Measurements from ENCODE around the gene CR2.

CR2 gene

GRCh38 chr1:207440626-207441025 lies 13.5 kb upstream of the CR2 start:
- TF ChIP-seq CTCF (IDR thresholded peaks at IDR 0.05; ENCODE audit: borderline replicate concordance, insufficient read depth, low read depth, low read length): no peak
- no peak overlapping the region for H3K4me3 ChIP-seq (ENCODE audit: low read depth, low read length)

GRCh38 chr1:207444514-207445217 lies 9.5 kb upstream of the CR2 start:
- H3K4me3 ChIP-seq (ENCODE audit: low read depth, low read length): no peak overlapping the region
- no peak for TF ChIP-seq CTCF (IDR thresholded peaks at IDR 0.05; ENCODE audit: borderline replicate concordance, insufficient read depth, low read depth, low read length)

- no peak overlapping the region for H3K4me3 ChIP-seq (ENCODE audit: low read depth, low read length)
- no peak for TF ChIP-seq CTCF (IDR thresholded peaks at IDR 0.05; ENCODE audit: borderline replicate concordance, insufficient read depth, low read depth, low read length)
Measured at GRCh38 chr1:207453710-207454045, 450 bp upstream of the CR2 start.

GRCh38 chr1:207455183-207455754 lies 1.1 kb downstream of the CR2 start:
- no peak for TF ChIP-seq CTCF (IDR thresholded peaks at IDR 0.05; ENCODE audit: borderline replicate concordance, insufficient read depth, low read depth, low read length)

GRCh38 chr1:207458414-207458813 lies 4.3 kb downstream of the CR2 start:
- TF ChIP-seq CTCF (IDR thresholded peaks at IDR 0.05; ENCODE audit: borderline replicate concordance, insufficient read depth, low read depth, low read length): no peak

More at GRCh38 chr1:207455183-207455754, 1.1 kb downstream of the CR2 start:
- peak overlapping the region; percentile 88 for H3K4me3 ChIP-seq (ENCODE audit: low read depth, low read length)

GRCh38 chr1:207459008-207459407 lies 4.9 kb downstream of the CR2 start:
- TF ChIP-seq CTCF (IDR thresholded peaks at IDR 0.05; ENCODE audit: borderline replicate concordance, insufficient read depth, low read depth, low read length): no peak
- H3K4me3 ChIP-seq (ENCODE audit: low read depth, low read length): no peak overlapping the region

More at GRCh38 chr1:207458414-207458813, 4.3 kb downstream of the CR2 start:
- H3K4me3 ChIP-seq (ENCODE audit: low read depth, low read length): no peak overlapping the region

GRCh38 chr1:207461649-207462048 lies 7.5 kb downstream of the CR2 start:
- H3K4me3 ChIP-seq (ENCODE audit: low read depth, low read length): no peak overlapping the region
- TF ChIP-seq CTCF (IDR thresholded peaks at IDR 0.05; ENCODE audit: borderline replicate concordance, insufficient read depth, low read depth, low read length): no peak
